Heart left ventricle (tissue), 16 donors: ENCODE results near the gene CHSY3. TPM values are rescaled to one million over a fixed set of nuclear protein-coding genes. Genes with fewer than 3 reads are reported as not detected.

Source experiments
- ATAC-seq, 4 donors: fragments of 200-7000 bp; cut with Tn5 transposase; one replicate each; pipeline ENCODE4 v1.9.1; 2020 to 2022; ENCODE audit warnings: moderate library complexity in 4 of 4, mild to moderate bottlenecking in 3 of 4, moderate number of reproducible peaks in 1 of 4
- DNase-seq, 5 donors: peaks; one replicate each; pipeline ENCODE4 v3.0.0-alpha.2; 2020
- H3K27ac ChIP-seq, 12 donors: fragments of 200-600 bp; sonication (generic) in 4 of 12; one replicate each; pipeline versions ENCODE4 v1.5.0 to v1.8.0; 2016 to 2022; ENCODE audit warnings: mild to moderate bottlenecking in 2 of 12
- H3K27me3 ChIP-seq, 9 donors: fragments of 200-600 bp; sonication (generic) in 2 of 9; one replicate each; pipeline versions ENCODE4 v1.5.1 to v1.8.0; 2016 to 2022; ENCODE audit warnings: mild to moderate bottlenecking in 3 of 9
- H3K36me3 ChIP-seq, 9 donors: fragments of 200-600 bp; sonication (generic) in 2 of 9; one replicate each; pipeline versions ENCODE4 v1.5.0 to v1.8.0; 2018 to 2022; ENCODE audit warnings: mild to moderate bottlenecking in 2 of 9
- H3K4me1 ChIP-seq, 12 donors: fragments of 200-600 bp; sonication (generic) in 4 of 12; one replicate each; pipeline versions ENCODE4 v1.5.0 to v1.8.0; 2016 to 2022; ENCODE audit warnings: mild to moderate bottlenecking in 3 of 12
- H3K4me3 ChIP-seq, 12 donors: fragments of 200-600 bp; sonication (generic) in 4 of 12; one replicate each; pipeline versions ENCODE4 v1.5.0 to v1.8.0; 2017 to 2022; ENCODE audit warnings: mild to moderate bottlenecking in 9 of 12, moderate library complexity in 4 of 12
- H3K9me3 ChIP-seq, 12 donors: fragments of 200-600 bp; sonication (generic) in 4 of 12; one replicate each; pipeline versions ENCODE4 v1.5.0 to v1.8.0; 2016 to 2022; ENCODE audit warnings: mild to moderate bottlenecking in 1 of 12
- POLR2A ChIP-seq, 2 donors: fragments of 450-650 bp; IDR thresholded peaks; one replicate each; pipeline ENCODE4 v1.6.1; 2017; ENCODE audit warnings: antibody characterized with exemption in 2 of 2, mild to moderate bottlenecking in 2 of 2, moderate library complexity in 2 of 2
- WGBS, 4 donors: extraction: QIAGEN DNeasy Blood & Tissue Kit in 2 of 4; methylation state at CpG; one replicate each; pipeline versions ENCODE4 v1.1.5 to v1.1.7; 2013 to 2018; 5-methylcytosine and 5-hydroxymethylcytosine counted together
- intact Hi-C, 10 donors: fragments of 100-400 bp; cut with DNase I; formaldehyde crosslinking; loops; one replicate each; pipeline versions ENCODE4 v1.11.1 to v1.14.2; 2022
- polyA plus RNA-seq, 2 donors: library from polyadenylated mRNA; stranded (reverse); fragments of 200-250 nt; gene quantifications; one replicate each; pipeline ENCODE4 v1.2.3, GENCODE V29; 2013
- total RNA-seq, 9 donors: library from RNA; depleted of rRNA in 2 of 9; stranded (reverse); fragments of >200 nt in 2 of 9; fragmentation: NEBNext Ultra II Directional in 3 of 9; extraction: Animal tissue kit (Norgen Biotek cat#: 25700) in 3 of 9; gene quantifications; one replicate each; pipeline versions ENCODE4 v1.1.0 to v1.2.4, GENCODE V29; 2016 to 2023
- TF ChIP-seq, protein P1 (sequence below), 12 donors: fragments of 200-600 bp; sonication (generic) in 4 of 12; IDR thresholded peaks; one replicate each; pipeline versions ENCODE4 v1.5.0 to v1.8.0; 2018 to 2022; ENCODE audit warnings: antibody characterized with exemption in 12 of 12, mild to moderate bottlenecking in 5 of 12
- donor health status: ischemic (EF 13 %, LVEDD 7.1; RV severe dilation, severe dysfunction).
- donor health status: healthy with polysubstance abuse.
- donor health status: DM: no; HTN: yes; CAD: no.
- donor health status: DM: no; HTN: no; CAD: no.
- donor health status: ischemic (EF 25% LVEDD 6.9; RV normal size, moderate dysfunction).
- donor health status: ischemic (EF 25% LVEDD 5.7; RV mildly dilated, moderate dysfunction).
- donor health status: healthy.
- donor health status: DM: yes; HTN: yes; CAD: no.
- donor health status: ischemic (EF 35%, LVEDD 5.7; RV mildly dilated, moderate dysfunction).
- donor health status: nonischemic (EF 11% LVEDD 7.7; RV severe dilation, severe dysfunction).
- donor health status: DM: yes; HTN: yes; CAD: no.
- donor health status: PGD.
- donor health status: ischemic (EF 29% LVEDD 5.4; RV normal size, mild dysfunction).
- donor health status: nonischemic (EF 23%, LVEDD 6.1; RV moderate dilation, normal function).

Gene CHSY3
- total and polyA plus RNA-seq, 11 donors: 0.04 to 2.9 (median 1.0) TPM

- WGBS, 4 donors: 91 to 97% (median 93%) methylated on average over 4 of the region's 4 CpGs
- Histone ChIP-seq H3K27me3 (no peaks in the 10 kb centered on the region), H3K9me3 (no peaks in the 10 kb centered on the region), H3K27ac (no peak overlapping the region), H3K4me3 (no peak overlapping the region), H3K4me1 (no peaks in the 10 kb centered on the region), H3K36me3 (peaks cover 0 to 2% (median 0%) of the 10 kb centered on the region in 9 donors)
- TF ChIP-seq POLR2A (IDR thresholded peaks at IDR 0.05): no peak
- TF ChIP-seq, protein P1, sequence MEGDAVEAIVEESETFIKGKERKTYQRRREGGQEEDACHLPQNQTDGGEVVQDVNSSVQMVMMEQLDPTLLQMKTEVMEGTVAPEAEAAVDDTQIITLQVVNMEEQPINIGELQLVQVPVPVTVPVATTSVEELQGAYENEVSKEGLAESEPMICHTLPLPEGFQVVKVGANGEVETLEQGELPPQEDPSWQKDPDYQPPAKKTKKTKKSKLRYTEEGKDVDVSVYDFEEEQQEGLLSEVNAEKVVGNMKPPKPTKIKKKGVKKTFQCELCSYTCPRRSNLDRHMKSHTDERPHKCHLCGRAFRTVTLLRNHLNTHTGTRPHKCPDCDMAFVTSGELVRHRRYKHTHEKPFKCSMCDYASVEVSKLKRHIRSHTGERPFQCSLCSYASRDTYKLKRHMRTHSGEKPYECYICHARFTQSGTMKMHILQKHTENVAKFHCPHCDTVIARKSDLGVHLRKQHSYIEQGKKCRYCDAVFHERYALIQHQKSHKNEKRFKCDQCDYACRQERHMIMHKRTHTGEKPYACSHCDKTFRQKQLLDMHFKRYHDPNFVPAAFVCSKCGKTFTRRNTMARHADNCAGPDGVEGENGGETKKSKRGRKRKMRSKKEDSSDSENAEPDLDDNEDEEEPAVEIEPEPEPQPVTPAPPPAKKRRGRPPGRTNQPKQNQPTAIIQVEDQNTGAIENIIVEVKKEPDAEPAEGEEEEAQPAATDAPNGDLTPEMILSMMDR (IDR thresholded peaks at IDR 0.05): no peak
- DNase-seq (no peak), ATAC-seq (no peak)
- intact Hi-C loops: no loop called here
Observed at GRCh38 chr5:129921204-129921603, 16.9 kb downstream of the CHSY3 start.

- no peaks in the 10 kb centered on the region for H3K27me3 ChIP-seq
- DNase-seq (no peak), ATAC-seq (no peak)
- H3K36me3 ChIP-seq: no peaks in the 10 kb centered on the region
- TF ChIP-seq POLR2A (IDR thresholded peaks at IDR 0.05): no peak
- no peak overlapping the region for H3K27ac ChIP-seq
- WGBS, 4 donors: 67 to 92% (median 74%) methylated on average over 4 of the region's 4 CpGs
- intact Hi-C loops: no loop called here
- no peak overlapping the region for H3K4me3 ChIP-seq
- no peaks in the 10 kb centered on the region for H3K4me1 ChIP-seq
- no peaks in the 10 kb centered on the region for H3K9me3 ChIP-seq
Observed at GRCh38 chr5:129930221-129930620, 26.0 kb downstream of the CHSY3 start.

- intact Hi-C loops: no loop called here
- no peak overlapping the region for H3K4me3 ChIP-seq
- 89 to 96% (median 93%) methylated on average over 2 of the region's 2 CpGs for WGBS, 4 donors
- H3K27ac ChIP-seq: no peak overlapping the region
- H3K27me3 ChIP-seq: no peaks in the 10 kb centered on the region
- no peaks in the 10 kb centered on the region for H3K4me1 ChIP-seq
- TF ChIP-seq, protein P1 (IDR thresholded peaks at IDR 0.05): no peak
- TF ChIP-seq POLR2A (IDR thresholded peaks at IDR 0.05): no peak
- H3K36me3 ChIP-seq: no peaks in the 10 kb centered on the region
- no peak for ATAC-seq
- peaks cover 0 to 21% (median 6%) of the 10 kb centered on the region in 12 donors for H3K9me3 ChIP-seq
- DNase-seq: no peak
Observed at GRCh38 chr5:129935626-129936025, 31.4 kb downstream of the CHSY3 start.

GRCh38 chr5:129938077-129938476, 33.8 kb downstream of the CHSY3 start:
- DNase-seq (no peak), ATAC-seq (no peak)
- Histone ChIP-seq H3K9me3 (peaks cover 0 to 21% (median 6%) of the 10 kb centered on the region in 12 donors), H3K27ac (no peak overlapping the region), H3K4me3 (no peak overlapping the region), H3K27me3 (no peaks in the 10 kb centered on the region), H3K4me1 (no peaks in the 10 kb centered on the region), H3K36me3 (no peaks in the 10 kb centered on the region)
- TF ChIP-seq, protein P1 (IDR thresholded peaks at IDR 0.05): no peak
- no peak for TF ChIP-seq POLR2A (IDR thresholded peaks at IDR 0.05)
- intact Hi-C loops: no loop called here
- 90 to 98% (median 97%) methylated on average over 3 of the region's 3 CpGs for WGBS, 4 donors

- no peaks in the 10 kb centered on the region for H3K4me1 ChIP-seq
- TF ChIP-seq POLR2A (IDR thresholded peaks at IDR 0.05): no peak
- TF ChIP-seq, protein P1 (IDR thresholded peaks at IDR 0.05): no peak
- no peak overlapping the region for H3K4me3 ChIP-seq
- no peaks in the 10 kb centered on the region for H3K27me3 ChIP-seq
- H3K27ac ChIP-seq: no peak overlapping the region
- intact Hi-C loops: no loop called here
- DNase-seq (no peak), ATAC-seq (no peak)
- no peaks in the 10 kb centered on the region for H3K36me3 ChIP-seq
- H3K9me3 ChIP-seq: peaks cover 0 to 3% (median 0%) of the 10 kb centered on the region in 12 donors
- WGBS, 4 donors: 0 to 95% (median 67%) methylated on average over 1 of the region's 1 CpG
Observed at GRCh38 chr5:129943936-129944335, 39.7 kb downstream of the CHSY3 start.
